Measurements from ENCODE around the gene SMIM5.

DNA sequence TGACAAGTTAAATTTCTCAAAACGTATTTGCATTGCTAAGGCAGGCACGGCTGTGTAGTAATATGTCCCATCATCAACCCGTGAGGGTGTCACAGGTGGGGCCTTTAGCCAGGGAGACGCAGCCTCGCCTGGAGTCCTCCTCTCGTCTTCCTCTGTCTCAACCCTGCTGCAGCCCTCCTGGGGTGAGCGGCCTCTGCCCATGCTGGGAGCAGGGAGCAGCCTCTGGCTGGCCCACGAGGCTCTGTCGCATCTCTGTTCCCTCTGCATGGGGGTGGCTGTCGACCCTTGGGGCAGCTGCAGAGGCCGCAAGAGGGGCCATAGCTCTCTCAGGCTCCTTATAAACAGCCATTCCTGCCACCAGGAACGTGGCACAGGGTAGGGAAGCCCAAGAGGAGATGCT is 806 bp upstream of the SMIM5 start:
- no peak for TF ChIP-seq CEBPB (IDR thresholded peaks at IDR 0.05)
- TF ChIP-seq, protein P1, sequence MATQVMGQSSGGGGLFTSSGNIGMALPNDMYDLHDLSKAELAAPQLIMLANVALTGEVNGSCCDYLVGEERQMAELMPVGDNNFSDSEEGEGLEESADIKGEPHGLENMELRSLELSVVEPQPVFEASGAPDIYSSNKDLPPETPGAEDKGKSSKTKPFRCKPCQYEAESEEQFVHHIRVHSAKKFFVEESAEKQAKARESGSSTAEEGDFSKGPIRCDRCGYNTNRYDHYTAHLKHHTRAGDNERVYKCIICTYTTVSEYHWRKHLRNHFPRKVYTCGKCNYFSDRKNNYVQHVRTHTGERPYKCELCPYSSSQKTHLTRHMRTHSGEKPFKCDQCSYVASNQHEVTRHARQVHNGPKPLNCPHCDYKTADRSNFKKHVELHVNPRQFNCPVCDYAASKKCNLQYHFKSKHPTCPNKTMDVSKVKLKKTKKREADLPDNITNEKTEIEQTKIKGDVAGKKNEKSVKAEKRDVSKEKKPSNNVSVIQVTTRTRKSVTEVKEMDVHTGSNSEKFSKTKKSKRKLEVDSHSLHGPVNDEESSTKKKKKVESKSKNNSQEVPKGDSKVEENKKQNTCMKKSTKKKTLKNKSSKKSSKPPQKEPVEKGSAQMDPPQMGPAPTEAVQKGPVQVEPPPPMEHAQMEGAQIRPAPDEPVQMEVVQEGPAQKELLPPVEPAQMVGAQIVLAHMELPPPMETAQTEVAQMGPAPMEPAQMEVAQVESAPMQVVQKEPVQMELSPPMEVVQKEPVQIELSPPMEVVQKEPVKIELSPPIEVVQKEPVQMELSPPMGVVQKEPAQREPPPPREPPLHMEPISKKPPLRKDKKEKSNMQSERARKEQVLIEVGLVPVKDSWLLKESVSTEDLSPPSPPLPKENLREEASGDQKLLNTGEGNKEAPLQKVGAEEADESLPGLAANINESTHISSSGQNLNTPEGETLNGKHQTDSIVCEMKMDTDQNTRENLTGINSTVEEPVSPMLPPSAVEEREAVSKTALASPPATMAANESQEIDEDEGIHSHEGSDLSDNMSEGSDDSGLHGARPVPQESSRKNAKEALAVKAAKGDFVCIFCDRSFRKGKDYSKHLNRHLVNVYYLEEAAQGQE (IDR thresholded peaks at IDR 0.05; ENCODE audit: low read depth) = no peak
- no peak for TF ChIP-seq EGR1 (IDR thresholded peaks at IDR 0.05)
- no peak for TF ChIP-seq TEAD4 (IDR thresholded peaks at IDR 0.05)
- TF ChIP-seq, protein P2, sequence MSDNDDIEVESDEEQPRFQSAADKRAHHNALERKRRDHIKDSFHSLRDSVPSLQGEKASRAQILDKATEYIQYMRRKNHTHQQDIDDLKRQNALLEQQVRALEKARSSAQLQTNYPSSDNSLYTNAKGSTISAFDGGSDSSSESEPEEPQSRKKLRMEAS (IDR thresholded peaks at IDR 0.05) = no peak
- TF ChIP-seq TAF1 (IDR thresholded peaks at IDR 0.05; ENCODE audit: low read depth) = no peak
- TF ChIP-seq EP300 (IDR thresholded peaks at IDR 0.05; ENCODE audit: borderline replicate concordance) = no peak
- TF ChIP-seq YY1 (IDR thresholded peaks at IDR 0.05; ENCODE audit: low read depth) = no peak
- no peak for TF ChIP-seq RAD21 (IDR thresholded peaks at IDR 0.05; ENCODE audit: low read depth)
- no peak for TF ChIP-seq CREB1 (IDR thresholded peaks at IDR 0.05; ENCODE audit: low read depth)
- TF ChIP-seq FOXM1 (IDR thresholded peaks at IDR 0.05; ENCODE audit: borderline replicate concordance, low read depth) = no peak
- TF ChIP-seq ZBTB7A (IDR thresholded peaks at IDR 0.05; ENCODE audit: low read depth) = no peak

Data from Ishikawa (cell line).